SU-DHL-6 (cell line): Measurements from ENCODE around the gene RDH14.

Experiments used
- H2AFZ ChIP-seq: fragments of 200-600 bp; sonication (generic); 2 replicates; pipeline ENCODE4 v1.6.1; 2014; ENCODE audit warnings: low read depth, mild to moderate bottlenecking, moderate library complexity, mixed read lengths, antibody characterized with exemption, low read length; ENCODE audit not compliant: severe bottlenecking
- H3F3A ChIP-seq: fragments of 200-600 bp; shearing (Covaris generic); 2 replicates; pipeline ENCODE4 v1.6.0; 2016; ENCODE audit warnings: antibody characterized with exemption, mild to moderate bottlenecking; ENCODE audit not compliant: insufficient read depth
- H3K27ac ChIP-seq: fragments of 200-600 bp; sonication (generic); 2 replicates; pipeline ENCODE4 v1.5.1; 2016; ENCODE audit warnings: low read depth, mild to moderate bottlenecking, low read length, moderate library complexity, mixed read lengths
- H3K27me3 ChIP-seq: fragments of 200-600 bp; sonication (generic), shearing (Covaris generic); 2 replicates; pipeline ENCODE4 v1.6.0; 2014; ENCODE audit warnings: mild to moderate bottlenecking, low read length
- H3K36me3 ChIP-seq: fragments of 200-600 bp; sonication (generic); 2 replicates; pipeline ENCODE4 v1.6.1; 2014; ENCODE audit warnings: mild to moderate bottlenecking, low read length, mixed read lengths
- H3K4me2 ChIP-seq: fragments of 300-600, 200-600 bp; shearing (Covaris generic), sonication (generic); 2 replicates; pipeline ENCODE4 v1.6.0; 2014; ENCODE audit warnings: low read length, low read depth, mild to moderate bottlenecking; ENCODE audit not compliant: poor library complexity, severe bottlenecking
- H3K4me3 ChIP-seq: fragments of 200-600 bp; sonication (generic); 2 replicates; pipeline ENCODE4 v1.5.1; 2014; ENCODE audit warnings: antibody characterized with exemption, low read length, mild to moderate bottlenecking, mixed read lengths; ENCODE audit not compliant: insufficient read depth, poor library complexity, severe bottlenecking
- H3K79me2 ChIP-seq: fragments of 200-600 bp; sonication (generic); 2 replicates; pipeline ENCODE4 v1.6.1; 2014; ENCODE audit warnings: mild to moderate bottlenecking, low read length, moderate library complexity; ENCODE audit not compliant: insufficient read depth
- H3K9ac ChIP-seq: fragments of 200-600 bp; sonication (generic); 2 replicates; pipeline ENCODE4 v1.7.0; 2014; ENCODE audit warnings: mild to moderate bottlenecking, low read length
- H3K9me2 ChIP-seq: fragments of 200-600 bp; sonication (generic); replicated peaks from 2 replicates; pipeline ENCODE4 v1.6.1; 2014; ENCODE audit warnings: low read length; ENCODE audit not compliant: insufficient read depth
- H3K9me3 ChIP-seq: fragments of 200-600 bp; sonication (generic); 2 replicates; pipeline ENCODE4 v1.6.1; 2014; ENCODE audit warnings: low read length, mixed read lengths; ENCODE audit not compliant: insufficient read depth
- H4K20me1 ChIP-seq: fragments of 200-600 bp; sonication (generic); 2 replicates; pipeline ENCODE4 v1.6.1; 2014; ENCODE audit warnings: low read depth, mild to moderate bottlenecking, antibody characterized with exemption, low read length, moderate library complexity, mixed read lengths
- CTCF ChIP-seq: fragments of 200-600 bp; sonication (generic); IDR thresholded peaks from one replicate; pipeline ENCODE4 v1.5.1; 2017; ENCODE audit warnings: antibody characterized with exemption, mild to moderate bottlenecking, low read length, moderate library complexity; ENCODE audit not compliant: insufficient read depth, poor library complexity, severe bottlenecking
- EZH2phosphoT487 ChIP-seq: fragments of 200-600 bp; sonication (generic), shearing (Covaris generic); conservative IDR thresholded peaks from 2 replicates; pipeline ENCODE4 v1.6.1; 2018; ENCODE audit warnings: mild to moderate bottlenecking, antibody characterized with exemption, low read length, moderate library complexity, mixed read lengths

The RDH14 gene

DNA sequence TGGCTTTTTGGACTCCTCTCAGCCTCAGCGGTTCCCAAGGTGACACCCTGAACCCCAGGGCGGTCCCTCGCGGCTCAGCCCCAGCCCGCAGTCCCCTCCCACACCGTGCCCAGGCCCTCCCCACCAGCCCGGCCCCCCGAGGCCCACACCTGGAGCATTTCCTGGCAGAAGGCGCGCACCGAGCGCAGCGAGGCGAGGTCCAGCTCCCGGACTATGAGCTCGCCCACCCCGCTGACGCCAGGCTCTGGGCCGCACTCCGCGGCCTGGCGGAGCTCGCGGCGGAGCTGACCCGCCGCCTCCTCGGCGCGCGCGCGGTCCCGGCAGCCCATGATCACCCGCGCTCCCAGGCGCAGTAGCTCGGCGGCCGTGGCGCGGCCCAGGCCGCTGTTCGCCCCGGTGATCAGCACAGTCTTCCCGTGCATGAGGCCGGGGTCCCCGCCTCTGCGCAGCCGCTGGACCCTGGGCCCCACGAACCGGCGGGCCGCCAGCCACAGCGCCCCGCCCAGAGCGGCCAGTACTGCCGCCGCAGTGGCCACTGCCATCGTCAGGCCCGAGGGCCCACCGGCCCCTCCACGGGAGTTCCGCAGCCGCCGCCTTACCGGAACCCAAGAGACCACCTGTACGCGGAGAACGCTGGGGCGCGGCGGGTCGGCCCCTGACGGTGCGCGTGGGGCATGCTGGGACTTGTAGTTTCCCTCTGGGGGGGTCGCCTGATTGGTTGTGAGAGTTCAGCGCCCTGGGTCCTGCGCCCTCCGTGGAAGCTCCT is at the start of gene RDH14:
Gene RDH14, minus strand, starts transcription at position 623 of the 766 bp plus-strand sequence. Its CDS starts 81 bp downstream, at position 542.
- Histone ChIP-seq H3F3A (no peaks in the 10 kb centered on the region), H3K9me3 (no peaks in the 10 kb centered on the region), H3K4me2 (peak within 1 kb of the TSS; percentile 77), H3K36me3 (peaks cover 20% of the 10 kb centered on the region), H3K9ac (peak within 1 kb of the TSS; percentile 85), H2AFZ (peak within 1 kb of the TSS; percentile 87), H3K79me2 (peaks cover 41% of the 10 kb centered on the region), H3K27me3 (no peaks in the 10 kb centered on the region), H3K27ac (peak within 1 kb of the TSS; percentile 54), H4K20me1 (peaks cover 24% of the 10 kb centered on the region), H3K4me3 (peak within 1 kb of the TSS; percentile 69), H3K9me2 (no peaks in the 10 kb centered on the region)
- no peak for TF ChIP-seq EZH2phosphoT487
- no peak for TF ChIP-seq CTCF

GRCh38 chr2:18610090-18610489 is 49.6 kb upstream of the RDH14 start:
- TF ChIP-seq EZH2phosphoT487 (no peak), CTCF (no peak)
- no peaks in the 10 kb centered on the region for H3K36me3 ChIP-seq

DNA sequence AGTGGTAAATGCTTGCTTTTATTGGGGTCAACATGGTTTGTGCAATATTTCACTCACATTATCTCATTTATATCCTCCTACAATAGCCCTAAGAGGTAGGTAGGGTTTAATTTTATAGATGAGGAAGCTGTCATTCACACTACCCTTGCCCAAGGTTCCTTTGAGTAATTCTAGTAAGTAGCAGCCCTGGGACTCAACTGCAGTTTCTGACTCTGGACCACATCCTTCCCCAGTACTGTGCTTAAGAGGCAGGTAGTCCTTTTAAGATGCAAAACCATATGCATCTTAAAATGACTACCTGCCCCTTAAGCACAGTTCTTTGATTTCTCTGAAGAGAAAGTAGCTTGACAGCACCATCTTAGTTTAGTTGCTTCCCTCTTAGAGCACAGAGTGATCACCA is 44.7 kb upstream of the RDH14 start:
- TF ChIP-seq CTCF (no peak), EZH2phosphoT487 (no peak)
- H3K9me3 ChIP-seq: no peaks in the 10 kb centered on the region

More at GRCh38 chr2:18610090-18610489, 49.6 kb upstream of the RDH14 start:
- H3K27me3 ChIP-seq: no peaks in the 10 kb centered on the region
- H3F3A ChIP-seq: no peaks in the 10 kb centered on the region
- H3K27ac ChIP-seq: no peak overlapping the region
- H3K9ac ChIP-seq: no peak overlapping the region
- no peak overlapping the region for H3K4me3 ChIP-seq
- no peaks in the 10 kb centered on the region for H3K9me3 ChIP-seq
- H4K20me1 ChIP-seq: no peaks in the 10 kb centered on the region
- no peaks in the 10 kb centered on the region for H3K79me2 ChIP-seq
- no peak overlapping the region for H2AFZ ChIP-seq
- H3K4me2 ChIP-seq: no peak overlapping the region
- no peaks in the 10 kb centered on the region for H3K9me2 ChIP-seq

More for the DNA sequence above, 44.7 kb upstream of the RDH14 start:
- H4K20me1 ChIP-seq: no peaks in the 10 kb centered on the region
- H3F3A ChIP-seq: no peaks in the 10 kb centered on the region
- H3K79me2 ChIP-seq: no peaks in the 10 kb centered on the region
- no peak overlapping the region for H3K4me2 ChIP-seq
- H3K36me3 ChIP-seq: no peaks in the 10 kb centered on the region
- no peaks in the 10 kb centered on the region for H3K9me2 ChIP-seq
- H2AFZ ChIP-seq: no peak overlapping the region
- no peak overlapping the region for H3K9ac ChIP-seq
- no peak overlapping the region for H3K27ac ChIP-seq
- H3K27me3 ChIP-seq: no peaks in the 10 kb centered on the region
- no peak overlapping the region for H3K4me3 ChIP-seq
